ENCODE data around the gene UBE2J2.

The UBE2J2 gene

GRCh38 chr1:1228596-1229321 lies 44.9 kb downstream of the UBE2J2 start:
- DNase-seq (ENCODE audit: low read depth in 2 of 2): no peak

- no peak for DNase-seq (ENCODE audit: low read depth in 2 of 2)
Observed at GRCh38 chr1:1228187-1228586, 45.5 kb downstream of the UBE2J2 start.

GRCh38 chr1:1227386-1227785 lies 46.3 kb downstream of the UBE2J2 start:
- DNase-seq (ENCODE audit: low read depth in 2 of 2): no peak

GRCh38 chr1:1226566-1227362 lies 46.9 kb downstream of the UBE2J2 start:
- no peak for DNase-seq (ENCODE audit: low read depth in 2 of 2)

- DNase-seq (ENCODE audit: low read depth in 2 of 2): no peak
Observed at GRCh38 chr1:1225913-1226312, 47.7 kb downstream of the UBE2J2 start.

GRCh38 chr1:1225238-1225845 lies 48.3 kb downstream of the UBE2J2 start:
- no peak for DNase-seq (ENCODE audit: low read depth in 2 of 2)

GRCh38 chr1:1223891-1224290 lies 49.8 kb downstream of the UBE2J2 start:
- DNase-seq (ENCODE audit: low read depth in 2 of 2): no peak

- DNase-seq (ENCODE audit: low read depth in 2 of 2): no peak
Observed at GRCh38 chr1:1223321-1223720, 50.3 kb downstream of the UBE2J2 start.

- DNase-seq (ENCODE audit: low read depth in 2 of 2): no peak
Observed at GRCh38 chr1:1222575-1223225, 51.0 kb downstream of the UBE2J2 start.

GRCh38 chr1:1221887-1222574 lies 51.6 kb downstream of the UBE2J2 start:
- no peak for DNase-seq (ENCODE audit: low read depth in 2 of 2)

GRCh38 chr1:1220197-1220596 lies 53.5 kb downstream of the UBE2J2 start:
- no peak for DNase-seq (ENCODE audit: low read depth in 2 of 2)

GRCh38 chr1:1219341-1219740 lies 54.3 kb downstream of the UBE2J2 start:
- DNase-seq (ENCODE audit: low read depth in 2 of 2): peak in 1 of 2 donors; percentile 51

- no peak for DNase-seq (ENCODE audit: low read depth in 2 of 2)
Observed at GRCh38 chr1:1218524-1219200, 55.0 kb downstream of the UBE2J2 start.

GRCh38 chr1:1217621-1218523 lies 55.8 kb downstream of the UBE2J2 start:
- peak; percentile 43 to 62 for DNase-seq (ENCODE audit: low read depth in 2 of 2)

- DNase-seq (ENCODE audit: low read depth in 2 of 2): peak in 1 of 2 donors; percentile 35
Observed at GRCh38 chr1:1216770-1217620, 56.7 kb downstream of the UBE2J2 start.

- no peak for DNase-seq (ENCODE audit: low read depth in 2 of 2)
Observed at GRCh38 chr1:1215881-1216605, 57.6 kb downstream of the UBE2J2 start.

- DNase-seq (ENCODE audit: low read depth in 2 of 2): no peak
Observed at GRCh38 chr1:1215080-1215676, 58.5 kb downstream of the UBE2J2 start.
